Stimulated activated CD8-positive, alpha-beta memory T cell treated with anti-CD3 and anti-CD28 coated beads, Interleukin-15, amount 100 ng/mL, for 48 hours (primary cell): Measurements from ENCODE around the gene BIRC5.

ENCODE experiments used
- DNase-seq, 2 donors: peaks; one replicate each; pipeline ENCODE4 v3.0.0-alpha.2; 2020; ENCODE audit warnings: low read depth in 2 of 2

BIRC5 gene

GRCh38 chr17:78256707-78257591 is 42.9 kb downstream of the BIRC5 start:
- no peak for DNase-seq

DNA sequence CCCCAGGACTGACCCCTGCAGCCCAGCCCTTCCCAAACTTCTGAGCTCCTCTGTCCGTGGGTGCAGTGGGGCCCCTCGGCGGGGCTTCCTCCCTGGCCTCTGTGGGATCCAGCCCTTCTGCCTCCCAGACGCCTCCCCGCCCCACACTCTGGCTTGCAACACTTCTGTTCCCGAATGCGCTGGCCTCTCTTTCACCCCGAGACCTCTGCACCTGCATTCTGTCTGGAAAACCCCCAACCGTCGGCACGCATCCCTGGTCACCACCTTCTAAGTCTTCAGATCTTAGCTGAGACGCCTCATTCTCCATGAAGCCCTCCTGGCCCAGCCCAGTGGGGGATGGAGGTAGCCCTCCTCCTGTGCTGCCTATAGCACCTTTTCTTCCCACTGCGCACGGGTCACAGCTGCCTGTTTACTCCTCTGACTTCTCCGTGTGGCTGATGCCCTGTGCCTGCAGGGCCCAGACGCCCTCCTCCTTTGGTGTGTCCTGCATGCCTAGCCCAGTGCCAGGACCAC is 43.8 kb downstream of the BIRC5 start:
- DNase-seq, result no peak

DNA sequence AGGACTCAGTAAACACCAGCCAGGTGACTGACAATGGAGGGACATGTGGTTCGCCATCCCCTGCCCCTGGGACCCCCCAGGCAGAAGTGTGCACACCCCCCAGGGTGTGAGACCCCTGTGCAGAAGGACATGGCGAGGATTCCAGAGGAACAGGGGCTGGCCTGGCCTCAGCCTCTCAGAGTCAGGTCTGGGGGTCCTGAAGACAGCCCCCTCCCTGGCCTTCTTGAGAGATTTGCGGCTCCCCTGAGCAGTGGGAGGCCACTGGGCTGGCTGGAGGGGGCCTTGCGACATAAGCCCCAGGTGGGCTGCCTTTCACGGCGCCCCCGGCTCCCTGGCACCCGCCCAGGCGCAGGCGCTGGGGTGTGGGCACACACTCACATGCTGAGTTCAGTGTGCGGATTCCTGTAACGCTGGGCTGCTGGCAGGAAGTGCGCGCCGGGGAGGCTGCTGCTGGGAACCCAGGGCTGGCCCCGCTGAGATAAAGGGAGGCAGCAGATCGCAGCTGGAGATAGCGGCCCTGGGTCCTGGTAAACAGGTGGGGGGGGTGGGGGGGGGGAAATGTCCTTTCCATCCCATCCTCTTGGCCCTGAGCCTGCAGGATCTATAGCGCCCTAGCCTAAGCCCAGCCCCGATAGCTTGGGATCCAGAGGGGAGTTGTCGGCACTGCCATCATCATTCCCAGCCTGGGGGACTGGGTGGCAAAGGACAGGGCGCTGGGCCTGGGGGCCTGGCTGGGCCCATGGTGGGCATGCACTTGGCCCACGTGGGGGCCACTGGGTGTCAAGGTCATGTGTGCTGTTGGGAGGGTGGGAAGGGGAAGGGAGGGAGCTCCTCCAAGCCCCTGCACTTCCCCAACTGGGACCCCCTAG is 44.5 kb downstream of the BIRC5 start:
- DNase-seq, result peak; percentile 30 to 50

- no peak for DNase-seq
Observed at GRCh38 chr17:78259192-78259554, 45.1 kb downstream of the BIRC5 start.

DNA sequence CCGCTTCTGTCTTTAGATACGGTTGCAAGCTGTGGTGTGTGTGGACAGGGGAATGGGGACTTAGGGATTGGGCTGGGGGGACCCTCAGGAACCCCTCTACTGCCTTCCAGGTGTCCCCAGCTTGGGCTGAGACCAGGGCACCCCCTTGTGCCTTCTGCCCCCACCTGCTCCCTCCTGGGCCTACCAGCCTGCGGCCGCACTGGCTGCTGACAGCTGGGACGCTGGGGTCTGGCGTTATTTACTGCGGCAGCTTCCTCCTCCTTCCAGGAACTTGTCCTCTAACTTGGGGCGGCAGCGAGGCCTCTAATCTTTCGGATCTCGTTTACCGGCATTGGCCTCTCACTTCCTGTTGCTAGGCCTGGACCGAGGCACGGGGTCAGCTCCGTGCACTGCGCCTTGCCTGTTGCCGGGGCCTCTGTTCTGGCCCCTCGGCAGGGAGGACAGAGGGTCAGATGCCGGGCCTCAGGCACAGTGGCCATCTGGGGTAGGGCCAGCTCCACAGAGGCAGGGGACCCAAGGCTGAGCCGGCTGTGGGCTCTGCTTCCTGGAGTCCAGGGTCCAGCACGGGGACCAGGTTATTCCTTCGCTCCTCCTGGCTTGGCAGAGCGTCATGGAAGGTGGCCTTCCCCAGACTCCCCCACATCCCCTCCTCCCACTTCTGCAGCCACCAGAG is 49.1 kb downstream of the BIRC5 start:
- DNase-seq, result no peak

DNA sequence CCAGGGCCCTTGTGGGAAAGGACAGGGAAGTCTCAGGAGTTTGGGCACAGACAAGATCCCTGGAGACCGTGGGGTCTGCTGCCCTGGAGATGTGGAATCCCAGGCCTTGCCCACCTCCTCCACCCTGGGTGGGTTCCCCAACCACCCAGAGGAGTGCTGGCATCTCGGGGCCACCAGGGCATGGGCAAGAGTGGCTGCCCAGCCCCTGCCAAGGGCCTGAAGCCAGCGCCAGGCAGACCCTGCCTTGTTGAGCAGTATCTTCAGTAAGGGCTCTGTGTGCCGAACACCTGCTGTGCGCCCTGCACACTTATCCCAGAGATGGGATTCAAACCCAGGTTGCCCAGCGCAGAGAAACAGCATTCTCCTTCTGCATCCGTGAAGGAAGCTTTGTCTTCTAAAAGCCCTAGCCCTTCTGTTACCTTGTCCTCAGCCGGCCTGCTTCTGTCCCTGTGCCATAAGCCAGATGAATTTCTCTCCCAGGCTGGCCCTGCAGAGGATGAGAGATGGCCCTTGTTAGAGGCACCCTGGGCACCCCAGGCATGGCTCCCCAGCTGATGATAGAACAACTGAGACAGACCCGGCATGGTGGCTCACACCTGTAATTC is 49.8 kb downstream of the BIRC5 start:
- DNase-seq, result no peak

DNA sequence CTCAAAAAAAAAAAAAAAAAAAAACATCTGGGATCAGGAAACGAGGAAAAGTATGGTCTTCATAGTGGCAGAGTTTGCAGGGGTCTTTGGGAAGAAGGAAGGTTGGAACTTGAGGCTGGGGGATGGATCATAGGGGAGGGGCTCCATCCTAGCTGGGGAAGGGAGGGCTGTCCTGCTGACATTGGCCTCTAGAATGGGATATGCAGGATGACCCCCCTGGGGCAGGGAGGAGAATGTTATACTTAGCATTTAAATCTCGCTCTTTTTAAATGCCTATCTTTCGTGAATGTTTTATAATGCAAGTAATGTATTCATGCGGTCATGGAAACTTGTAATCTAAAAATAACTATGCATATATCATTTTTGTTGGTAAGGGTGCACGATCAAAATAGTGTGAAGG is 50.5 kb downstream of the BIRC5 start:
- no peak for DNase-seq

- DNase-seq, result no peak
Observed at GRCh38 chr17:78265121-78265520, 51.1 kb downstream of the BIRC5 start.

GRCh38 chr17:78266231-78266631 is 52.2 kb downstream of the BIRC5 start:
- DNase-seq, result no peak

GRCh38 chr17:78266771-78267170 is 52.7 kb downstream of the BIRC5 start:
- no peak for DNase-seq

DNA sequence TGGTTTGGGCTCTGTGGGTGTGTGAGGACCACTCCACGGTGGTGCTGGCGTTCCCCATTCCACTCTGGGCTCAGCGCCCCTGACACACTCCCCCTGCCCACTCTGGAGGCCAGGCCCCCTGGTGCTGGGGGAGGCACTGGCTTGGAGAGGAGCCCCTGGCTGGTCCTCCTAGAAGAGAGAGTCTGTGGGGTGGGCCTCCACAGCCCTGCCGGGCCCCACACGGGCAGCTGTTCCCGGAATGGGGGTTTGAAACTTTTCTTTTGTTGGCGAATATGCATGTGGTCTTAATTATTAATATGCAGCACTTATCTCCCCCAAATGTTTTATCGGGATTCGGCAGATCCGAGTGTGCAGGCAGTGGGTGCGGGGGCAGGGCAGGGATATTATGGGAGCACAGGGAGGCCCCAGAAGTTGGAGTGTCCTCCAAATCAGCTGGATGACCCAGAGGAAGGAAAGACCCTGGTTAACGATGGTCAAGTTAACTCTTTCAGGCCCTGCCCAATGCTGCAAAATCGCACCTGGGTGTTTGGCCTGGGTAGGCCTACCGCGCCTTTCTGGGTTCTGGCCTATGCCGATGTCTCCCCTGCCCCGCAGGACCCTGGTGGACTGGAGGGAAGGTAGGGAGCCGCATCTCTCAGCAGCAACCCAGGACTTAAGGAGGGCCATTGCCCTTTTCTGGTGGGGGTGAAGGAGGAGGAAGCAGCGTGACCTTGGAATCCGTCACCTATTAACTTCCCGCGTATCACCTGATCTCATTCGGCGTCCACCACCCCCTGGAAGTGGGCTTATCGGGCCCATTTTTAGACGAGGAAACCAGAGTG is 53.4 kb downstream of the BIRC5 start:
- DNase-seq, result no peak

- DNase-seq, result no peak
Observed at GRCh38 chr17:78268191-78268874, 54.3 kb downstream of the BIRC5 start.

DNA sequence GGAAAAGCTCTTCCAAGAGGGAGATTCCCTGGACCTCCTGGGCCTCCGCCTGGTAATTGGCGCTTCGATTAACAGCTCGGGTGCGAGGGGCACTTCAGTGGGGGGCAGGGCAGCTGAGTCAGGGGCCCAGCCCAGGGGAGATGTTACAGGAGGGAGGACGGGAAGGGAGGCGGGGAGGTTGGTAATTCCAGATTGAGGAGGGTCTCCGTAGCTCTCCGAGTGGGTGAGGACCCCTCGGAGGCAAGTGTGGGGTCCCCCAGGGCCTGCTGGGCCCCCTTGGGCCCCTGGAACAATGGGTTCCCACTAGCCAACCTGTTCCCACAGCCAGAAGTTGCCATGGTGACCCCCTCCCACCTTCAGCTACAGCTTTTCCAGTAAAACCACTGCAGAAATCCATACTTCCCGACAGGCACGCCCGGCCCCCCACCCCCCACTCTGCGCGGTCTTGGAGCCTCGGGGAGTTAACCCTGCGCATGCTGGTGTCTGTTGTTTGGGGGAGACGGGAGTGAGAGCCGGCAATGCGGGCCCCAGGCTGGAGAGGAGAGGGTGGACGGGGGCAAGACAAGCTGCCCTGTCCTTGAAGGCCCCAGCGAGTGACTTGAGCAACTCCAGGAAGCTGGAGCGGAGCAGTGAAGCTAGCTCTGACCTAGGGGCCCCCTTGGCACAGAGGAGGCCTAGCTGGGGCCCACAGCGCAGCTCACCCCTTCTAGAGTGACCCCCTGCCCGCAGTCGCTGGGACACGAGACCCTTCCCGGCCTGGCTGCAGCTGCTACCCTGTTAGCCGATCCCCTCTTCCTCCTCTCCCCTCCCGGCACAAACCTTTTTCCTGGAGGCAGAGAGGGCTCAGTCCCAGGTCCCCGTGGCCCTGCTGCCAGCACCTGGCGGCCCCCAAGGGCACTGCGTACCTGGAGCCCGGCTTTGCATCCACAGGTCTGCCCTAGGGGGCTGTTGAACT is 55.2 kb downstream of the BIRC5 start:
- DNase-seq, result no peak

DNA sequence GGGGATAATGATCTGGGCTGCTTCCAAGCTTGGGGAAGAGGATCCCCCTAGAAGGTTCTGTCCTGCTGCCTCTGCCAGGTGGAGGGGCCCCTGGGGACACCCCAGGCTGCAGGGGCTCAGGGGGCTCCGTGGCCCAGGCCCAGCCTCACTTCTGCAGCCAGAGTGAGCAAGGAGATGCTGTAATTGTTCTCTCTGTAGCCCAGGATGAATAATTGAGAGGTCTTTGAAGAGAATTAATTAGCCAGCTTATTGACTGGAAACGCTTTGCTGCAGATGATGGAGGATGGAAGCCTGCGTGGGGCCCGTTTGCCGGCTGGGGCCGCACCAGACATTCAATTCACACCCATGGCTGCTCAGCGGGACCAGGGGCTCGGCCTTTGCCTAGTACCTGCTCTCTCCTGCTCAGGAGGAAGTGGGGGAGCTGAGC is 55.9 kb downstream of the BIRC5 start:
- DNase-seq, result no peak

GRCh38 chr17:78271419-78272170 is 57.5 kb downstream of the BIRC5 start:
- no peak for DNase-seq

- DNase-seq, result peak in 1 of 2 donors; percentile 32
Observed at GRCh38 chr17:78272181-78272913, 58.3 kb downstream of the BIRC5 start.

DNA sequence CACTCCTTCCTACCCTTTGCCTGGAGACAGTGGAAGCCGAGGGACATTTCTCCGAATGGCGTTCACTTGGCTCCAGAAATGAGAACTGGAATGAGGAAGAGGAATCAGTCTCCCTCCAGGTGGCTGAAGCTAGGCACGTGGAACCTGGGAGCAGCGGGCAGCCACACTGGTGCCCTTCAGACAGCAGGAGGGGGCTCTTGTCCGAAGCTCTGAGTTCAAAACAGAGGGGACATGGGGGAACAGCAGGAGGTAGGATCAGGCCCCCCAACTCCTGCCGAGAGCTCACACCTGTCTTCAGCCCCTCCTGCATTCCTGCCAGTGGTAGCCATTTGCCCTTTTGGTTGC is 58.8 kb downstream of the BIRC5 start:
- DNase-seq, result no peak

- DNase-seq, result no peak
Observed at GRCh38 chr17:78273813-78274212, 59.8 kb downstream of the BIRC5 start.
